RPMI7951 (cell line): ENCODE results near the gene C5orf46. TPM values are rescaled to one million over a fixed set of nuclear protein-coding genes. Genes with fewer than 3 reads are reported as not detected.
"Not testable (repeated sequence)": the region's sequence is repeated elsewhere in the genome, so short reads cannot be mapped to it uniquely, and the experiment has no call there.

Experiments used
- DNase-seq: peaks from one replicate; pipeline ENCODE4 v3.0.0-alpha.2; 2012; ENCODE audit warnings: low read depth
- total RNA-seq: library from RNA; depleted of rRNA; stranded (reverse); fragments of >200 nt; shearing (Covaris generic); gene quantifications from 2 replicates; pipeline ENCODE4 v1.2.3, GENCODE V29; 2014

The C5orf46 gene
- total RNA-seq, 1 experiment from 2014 or later, result 0.36 TPM

DNA sequence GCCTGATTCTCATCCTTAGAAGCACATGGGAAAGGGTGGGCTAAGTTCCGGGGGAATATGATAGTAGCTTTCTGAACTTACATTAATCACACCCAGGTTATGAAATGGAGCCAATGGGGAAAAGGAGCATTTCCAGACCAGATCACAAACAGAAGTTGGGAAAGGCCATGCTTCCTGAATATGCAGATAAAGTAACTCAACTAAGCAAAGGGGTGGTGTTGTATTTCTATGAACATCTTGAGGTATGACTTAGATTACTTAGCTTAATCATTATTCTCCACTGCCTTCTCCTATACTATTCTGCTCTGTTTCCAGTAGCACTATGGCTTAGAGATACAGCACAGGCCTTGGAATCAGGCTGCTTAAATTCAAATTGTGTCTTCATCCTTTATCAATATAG, 10.5 kb downstream of the C5orf46 start:
- no peak for DNase-seq

DNA sequence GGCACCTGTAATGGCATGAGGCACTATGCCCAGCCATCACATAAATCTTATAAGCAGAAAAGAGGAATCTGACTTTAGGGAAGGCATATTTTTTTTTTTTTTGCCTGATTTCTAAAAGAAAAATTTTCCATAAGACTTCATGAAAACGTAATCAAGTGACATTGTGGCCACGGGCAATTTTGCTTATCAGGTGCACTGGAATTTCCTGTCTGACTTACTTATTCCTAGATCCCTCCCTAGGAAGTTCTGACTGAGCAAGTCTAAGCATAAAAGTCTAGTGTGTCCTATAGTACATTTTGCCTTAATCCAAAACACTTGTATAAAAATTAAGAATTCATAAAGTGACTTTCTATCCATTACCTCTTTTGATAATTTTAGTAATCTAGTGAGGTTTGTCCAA, 12.5 kb downstream of the C5orf46 start:
- no peak for DNase-seq

DNA sequence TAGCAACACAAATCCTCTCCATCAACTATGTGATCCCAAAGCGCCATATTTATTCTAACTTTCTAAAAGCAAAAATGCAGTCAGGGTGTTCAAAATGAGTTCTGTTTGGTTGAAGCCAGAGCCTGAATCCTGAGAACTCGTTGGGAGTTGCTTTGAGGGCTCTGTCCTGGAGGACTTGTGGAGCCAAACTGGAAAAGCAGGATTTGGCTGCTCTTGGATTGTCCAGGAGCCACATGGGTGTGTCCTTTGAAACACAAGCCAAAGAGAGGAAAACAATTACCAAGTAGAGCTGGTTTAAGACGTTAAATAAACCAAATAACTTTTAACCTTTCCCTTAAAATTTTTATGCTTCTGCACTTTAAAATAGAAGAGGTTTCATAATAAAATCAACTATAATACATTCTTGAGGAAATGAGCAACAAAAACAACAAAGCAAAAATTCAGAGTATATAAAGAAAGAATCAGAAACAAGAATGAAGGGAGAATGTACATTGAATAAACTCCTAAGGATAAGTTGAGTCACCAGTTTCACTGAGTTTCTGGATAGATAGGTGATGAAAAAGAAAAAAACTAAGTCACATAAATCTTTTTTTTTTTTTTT, 13.5 kb downstream of the C5orf46 start:
- no peak for DNase-seq

DNA sequence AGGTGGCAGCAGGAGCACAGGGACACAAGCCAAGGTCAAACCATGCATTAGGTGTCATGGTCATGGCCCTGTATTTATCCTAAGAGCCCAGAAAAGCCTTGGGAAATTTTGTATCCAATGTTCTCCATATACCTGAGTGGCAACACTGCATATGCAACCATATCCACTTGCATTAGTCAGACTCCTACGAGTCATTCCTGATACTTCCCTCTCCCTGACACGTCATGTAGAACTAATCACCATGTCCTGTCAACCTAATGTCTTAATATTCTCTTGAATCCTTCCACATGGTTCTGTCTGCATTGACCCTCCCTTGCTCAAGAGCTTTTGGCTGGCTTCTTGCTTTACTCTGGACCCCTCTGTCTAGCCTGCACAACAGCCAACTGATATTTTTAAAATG, 18.4 kb downstream of the C5orf46 start:
- DNase-seq, result peak; percentile 16

DNA sequence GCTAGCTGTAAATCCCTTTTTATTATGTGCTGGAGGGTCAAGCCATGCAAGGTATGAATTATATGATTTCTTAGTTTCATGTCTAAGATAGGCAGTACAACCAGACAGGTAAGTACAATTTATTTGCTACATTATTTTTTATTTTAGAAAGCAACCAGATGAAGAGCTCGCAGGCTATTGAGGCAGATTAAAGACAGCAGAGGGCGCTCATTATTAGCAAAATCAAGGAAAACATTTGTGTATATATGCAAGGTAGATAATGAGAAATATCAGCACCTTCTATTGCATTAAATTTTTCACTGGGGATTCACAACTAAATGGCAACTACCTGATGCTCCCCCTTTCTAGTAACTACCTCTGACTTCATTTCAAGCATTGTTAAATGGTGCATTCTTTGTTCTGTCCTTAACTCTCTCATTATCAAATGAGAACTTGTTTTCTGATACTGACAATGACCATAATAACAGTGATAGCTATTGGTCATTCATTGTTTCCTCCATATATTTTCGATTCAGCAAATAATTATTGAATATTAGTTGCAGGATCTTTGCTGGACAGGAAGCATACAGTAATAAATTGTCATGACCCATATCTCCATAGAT, 19.2 kb downstream of the C5orf46 start:
- DNase-seq, result no peak

DNA sequence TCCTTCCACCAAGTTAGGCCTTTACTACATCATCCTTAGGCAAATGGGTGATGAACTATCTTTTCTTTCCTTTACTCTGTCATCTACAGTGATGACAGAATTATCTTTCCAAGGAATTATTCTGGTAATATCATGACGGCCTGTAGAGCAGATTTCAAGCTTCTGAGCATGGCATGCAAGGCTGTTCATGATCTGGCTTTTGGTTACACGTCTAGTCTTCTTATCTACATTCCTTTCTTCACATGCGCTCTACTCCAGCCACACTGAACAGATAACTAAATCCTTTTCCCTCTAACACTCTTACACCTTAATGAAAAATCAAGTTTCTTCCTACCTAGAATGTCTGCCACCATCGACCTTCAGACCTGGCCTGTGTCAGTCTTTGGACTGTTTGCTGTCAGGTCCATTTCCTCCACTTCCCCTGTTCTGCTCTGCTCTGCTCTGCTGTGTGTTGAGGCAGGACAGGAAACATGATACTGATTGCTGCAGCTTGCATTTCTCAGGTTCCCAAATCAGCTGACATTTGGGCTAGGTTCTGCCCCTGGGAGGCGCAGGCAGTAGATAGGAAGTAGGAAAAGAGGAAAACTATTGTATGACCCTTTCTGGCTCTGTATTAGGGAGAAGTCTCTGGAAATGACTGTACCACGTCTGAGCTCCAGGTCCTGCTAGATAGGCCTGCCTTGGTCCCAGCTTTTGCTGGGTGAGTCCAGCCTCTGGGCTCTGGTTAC, 23.6 kb downstream of the C5orf46 start:
- no peak for DNase-seq

DNA sequence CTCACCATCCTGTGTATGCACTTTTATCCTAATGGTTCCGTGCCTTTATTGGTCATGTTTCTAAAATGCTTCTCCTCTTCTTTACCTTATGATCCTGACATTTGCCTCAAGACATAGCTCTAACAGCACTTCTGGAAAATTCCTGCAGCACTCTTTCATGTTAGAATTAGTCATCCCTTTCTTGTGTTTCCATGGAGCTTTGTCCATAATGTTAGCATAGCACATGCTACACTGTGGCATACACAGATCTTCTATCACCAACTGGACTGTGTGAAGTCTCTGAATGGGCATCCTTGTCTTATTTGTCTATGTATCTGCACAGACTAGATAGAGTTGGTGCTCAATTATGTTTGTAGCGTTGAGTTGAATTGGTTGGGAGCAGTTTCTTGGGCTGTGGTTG, 25.9 kb downstream of the C5orf46 start:
- no peak for DNase-seq

DNA sequence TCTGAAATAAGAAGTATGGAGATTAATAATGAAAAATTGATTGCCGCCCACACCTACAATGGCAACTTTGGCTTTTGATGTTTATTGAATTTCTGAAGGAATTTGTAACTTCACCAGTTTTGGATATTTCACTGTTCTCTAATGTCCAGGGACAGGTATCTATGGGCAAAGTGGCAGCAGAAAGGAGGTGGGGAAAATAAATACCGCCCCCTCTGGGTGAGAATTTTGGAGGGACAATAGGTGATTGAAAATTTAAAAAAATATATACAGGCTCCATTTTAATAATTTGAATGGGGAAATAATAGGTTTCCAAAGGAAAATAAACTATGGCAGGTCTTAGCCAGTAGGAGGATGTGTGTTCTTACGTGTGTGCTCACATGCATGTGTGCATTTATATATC, 26.6 kb downstream of the C5orf46 start:
- no peak for DNase-seq

DNA sequence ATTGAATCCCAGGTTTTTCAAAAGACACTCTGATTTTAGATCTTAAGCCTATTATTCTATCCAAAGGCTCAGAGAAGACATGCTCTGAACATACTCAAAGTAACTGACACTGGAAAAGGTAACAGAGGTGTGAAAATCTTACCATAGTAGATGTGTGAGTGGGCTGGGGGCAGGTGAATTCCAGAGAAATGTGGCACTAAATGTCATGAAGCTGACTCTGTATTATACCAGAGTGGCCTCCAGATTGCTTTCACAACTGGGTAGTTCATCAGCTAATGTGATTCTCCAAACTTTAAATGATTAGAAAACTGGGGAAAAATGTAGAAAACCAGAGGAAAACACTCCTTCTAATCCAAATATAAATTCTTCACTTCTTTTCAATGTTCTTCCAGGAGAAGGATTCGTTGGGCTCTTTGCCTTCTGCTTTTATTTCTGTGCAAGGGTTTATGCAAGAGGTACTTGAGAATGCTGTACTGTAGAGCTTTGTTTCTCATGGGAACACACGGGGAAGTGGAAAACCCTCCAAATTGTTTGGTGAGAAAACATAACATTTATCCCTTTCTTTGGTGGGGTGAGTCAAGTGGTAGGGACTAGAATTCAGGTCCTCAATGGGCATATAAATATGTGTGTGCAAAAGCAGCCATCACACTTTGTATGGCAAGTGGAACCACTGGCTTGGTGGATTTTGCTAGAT, 28.1 kb downstream of the C5orf46 start, which contains the start of gene SCGB3A2:
Gene SCGB3A2, plus strand, starts transcription at position 646 of the 694 bp plus-strand sequence. CDS start 93 bp downstream, outside the sequence.
- DNase-seq, result no peak

DNA sequence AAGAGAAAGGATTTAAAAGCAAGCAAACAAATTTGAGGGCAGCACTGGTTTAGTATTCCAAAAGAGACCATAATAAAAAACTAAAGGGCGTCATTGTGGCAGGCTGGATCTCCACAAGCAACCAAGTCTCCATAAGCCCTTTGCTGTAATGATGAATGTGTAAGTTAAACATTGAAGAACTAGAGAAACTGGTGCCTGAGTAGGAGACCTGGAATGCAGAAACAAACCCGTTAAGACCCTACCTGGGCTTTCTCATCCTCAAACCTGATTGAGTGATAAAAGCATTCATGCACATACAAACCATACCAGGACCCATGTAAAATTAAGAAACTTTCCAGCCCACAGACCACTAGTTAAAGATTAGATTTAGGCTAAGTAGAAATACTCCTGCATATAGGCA, 29.7 kb downstream of the C5orf46 start:
- DNase-seq, result no peak

DNA sequence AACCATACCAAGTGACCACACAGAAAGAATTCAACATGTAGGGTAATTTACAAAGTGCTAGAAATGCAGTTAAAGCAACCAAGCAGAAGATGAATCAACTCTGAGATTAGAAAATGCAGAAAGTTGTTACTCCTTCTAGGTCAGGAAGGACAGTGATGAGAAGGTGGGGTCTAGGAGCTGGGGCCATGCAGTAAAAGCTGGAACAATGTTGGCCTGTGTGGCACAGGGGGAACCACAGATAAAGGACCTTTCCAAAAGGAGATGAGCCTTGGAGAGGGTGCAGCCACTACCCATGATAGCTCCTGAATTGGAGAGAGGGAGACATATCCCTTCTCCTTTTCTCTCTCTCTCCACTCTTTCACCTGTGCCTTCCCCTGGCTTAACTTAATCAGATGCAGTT, 30.2 kb downstream of the C5orf46 start:
- no peak for DNase-seq

DNA sequence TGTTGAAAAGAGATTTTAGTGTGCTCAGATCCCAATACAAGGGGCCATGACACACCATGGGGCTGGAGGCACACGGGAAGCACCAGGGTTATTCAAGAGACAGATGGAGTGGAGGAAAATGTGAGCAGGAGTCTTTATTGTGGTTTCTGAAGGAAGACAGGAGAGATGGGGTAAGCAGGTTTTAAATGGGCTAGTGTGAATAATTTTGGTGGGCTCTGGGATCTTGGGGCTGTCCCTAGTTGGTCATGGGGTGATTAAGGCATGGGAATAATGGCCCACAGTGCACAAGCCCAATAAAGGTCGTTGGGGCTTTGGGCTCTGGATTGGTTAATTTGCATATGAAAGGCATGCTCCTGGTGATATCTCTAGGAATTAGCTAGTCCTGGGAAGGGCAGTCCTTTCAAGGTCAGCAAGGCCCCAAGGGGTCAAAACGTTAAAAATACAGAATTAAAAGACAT, 31.4 kb downstream of the C5orf46 start:
- no peak for DNase-seq

DNA sequence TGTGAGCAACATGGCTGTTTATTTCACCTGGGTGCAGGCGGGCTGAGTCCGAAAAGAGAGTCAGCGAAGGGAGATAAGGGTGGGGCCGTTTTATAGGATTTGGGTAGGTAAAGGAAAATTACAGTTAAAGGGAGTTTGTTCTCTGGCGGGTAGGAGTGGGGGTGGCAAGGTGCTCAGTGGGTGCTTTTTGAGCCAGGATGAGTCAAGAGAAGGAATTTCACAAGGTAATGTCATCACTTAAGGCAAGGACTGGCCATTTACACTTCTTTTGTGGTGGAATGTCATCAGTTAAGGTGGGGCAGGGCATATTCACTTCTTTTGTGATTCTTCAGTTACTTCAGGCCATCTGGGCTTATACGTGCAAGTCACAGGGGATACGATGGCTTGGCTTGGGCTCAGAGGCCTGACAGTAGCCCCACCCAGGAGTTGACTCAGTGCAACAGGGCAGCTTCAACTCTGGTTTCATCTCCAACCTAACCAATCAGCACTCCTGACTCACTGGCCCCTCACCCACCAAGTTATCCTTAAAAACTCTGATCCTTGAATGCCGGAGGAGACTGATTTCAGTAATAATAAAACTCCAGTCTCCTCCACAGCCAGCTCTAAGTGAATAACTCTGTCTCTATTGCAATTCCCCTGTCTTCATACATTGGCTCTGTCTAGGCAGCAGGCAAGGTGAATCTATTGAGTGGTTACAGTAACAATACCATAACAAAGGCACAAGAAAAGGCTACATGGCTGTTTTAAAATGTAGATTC, 32.0 kb downstream of the C5orf46 start:
- DNase-seq, result not testable (repeated sequence)

DNA sequence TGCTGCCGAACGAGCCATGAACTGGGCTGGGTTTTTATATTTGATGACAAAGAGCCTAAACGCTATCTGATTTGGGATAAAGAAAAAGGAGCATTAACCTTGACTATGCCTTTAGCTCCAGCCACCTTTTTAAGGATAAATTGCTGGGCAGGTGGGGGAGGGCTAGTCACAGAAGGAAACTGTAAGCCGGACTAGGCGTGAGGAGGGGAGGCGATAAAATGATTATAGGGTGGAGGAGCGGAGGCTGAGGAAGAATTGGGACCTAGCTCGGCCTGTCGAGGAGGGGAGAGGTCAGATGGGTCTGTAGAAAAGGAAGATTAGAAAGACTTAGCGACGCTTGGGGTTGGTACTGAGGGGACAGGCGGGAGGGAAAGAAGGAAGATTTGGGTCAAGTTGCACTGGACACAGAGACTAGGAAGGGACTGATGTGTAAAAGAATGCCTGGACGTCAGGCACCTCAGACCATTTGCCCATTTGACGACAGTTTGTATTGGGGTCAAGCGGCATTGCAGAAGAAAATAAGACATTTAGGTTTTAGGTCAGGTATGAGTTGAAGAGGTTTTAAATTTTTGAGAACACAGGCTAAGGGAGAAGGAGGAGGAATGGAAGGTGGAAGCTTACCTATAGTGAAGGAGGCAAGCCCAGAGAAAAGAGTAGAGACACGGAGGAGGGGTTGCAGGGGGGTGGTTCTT, 33.4 kb downstream of the C5orf46 start:
- DNase-seq, result not testable (repeated sequence)

DNA sequence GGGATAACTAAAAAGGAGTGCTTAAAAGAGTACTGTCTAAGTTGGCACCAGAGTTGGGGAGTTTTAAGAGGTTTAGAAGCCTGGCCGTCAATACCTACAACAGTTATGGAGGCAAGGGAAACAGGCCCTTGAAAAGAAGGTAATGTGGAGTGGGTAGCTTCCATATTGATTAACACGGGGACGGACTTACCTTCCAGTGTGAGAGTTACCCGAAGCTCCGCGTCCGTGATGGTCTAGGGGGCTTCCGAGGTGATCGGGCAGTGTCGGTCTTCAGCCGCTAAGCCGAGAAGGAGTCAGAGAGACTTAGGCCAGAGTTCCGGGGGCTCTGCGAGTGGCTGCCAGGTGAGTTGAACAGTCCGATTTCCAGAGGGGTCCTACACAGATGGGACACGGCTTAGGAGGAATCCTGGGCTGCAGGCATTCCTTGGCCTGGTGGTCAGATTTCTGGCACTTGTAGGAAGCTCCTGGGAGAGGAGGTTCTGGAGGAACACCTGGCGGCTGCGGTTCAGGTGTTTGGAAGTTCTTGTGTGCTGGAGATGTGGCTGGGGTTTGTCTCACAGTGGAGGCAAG, 34.3 kb downstream of the C5orf46 start:
- DNase-seq, result not testable (repeated sequence)

DNA sequence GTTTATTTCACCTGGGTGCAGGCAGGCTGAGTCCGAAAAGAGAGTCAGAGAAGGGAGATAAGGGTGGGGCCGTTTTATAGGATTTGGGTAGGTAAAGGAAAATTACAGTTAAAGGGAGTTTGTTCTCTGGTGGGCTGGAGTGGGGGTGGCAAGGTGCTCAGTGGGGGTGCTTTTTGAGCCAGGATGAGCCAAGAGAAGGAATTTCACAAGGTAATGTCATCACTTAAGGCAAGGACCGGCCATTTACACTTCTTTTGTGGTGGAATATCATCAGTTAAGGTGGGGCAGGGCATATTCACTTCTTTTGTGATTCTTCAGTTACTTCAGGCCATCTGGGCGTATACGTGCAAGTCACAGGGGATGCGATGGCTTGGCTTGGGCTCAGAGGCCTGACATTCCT, 36.4 kb downstream of the C5orf46 start:
- DNase-seq, result not testable (repeated sequence)

DNA sequence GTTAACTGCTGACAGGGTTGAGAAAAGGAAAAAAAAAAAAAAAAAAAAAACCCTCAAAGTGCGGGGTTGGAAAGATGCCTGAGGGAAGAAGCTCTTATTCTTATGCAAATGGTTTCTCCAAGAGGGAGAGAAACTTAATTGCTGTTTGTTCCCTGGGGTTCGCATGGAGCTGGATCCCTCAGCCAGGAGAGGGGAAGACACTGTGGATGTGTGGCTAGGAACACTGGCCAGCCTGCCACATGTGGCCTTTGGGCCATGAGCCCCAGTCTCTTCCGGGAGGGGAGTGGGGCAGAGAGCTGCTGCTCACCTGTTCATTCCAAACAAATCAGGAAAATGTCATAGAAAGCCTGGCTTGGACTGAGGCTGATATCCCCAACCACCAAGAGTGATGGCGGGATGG, 37.2 kb downstream of the C5orf46 start:
- no peak for DNase-seq

DNA sequence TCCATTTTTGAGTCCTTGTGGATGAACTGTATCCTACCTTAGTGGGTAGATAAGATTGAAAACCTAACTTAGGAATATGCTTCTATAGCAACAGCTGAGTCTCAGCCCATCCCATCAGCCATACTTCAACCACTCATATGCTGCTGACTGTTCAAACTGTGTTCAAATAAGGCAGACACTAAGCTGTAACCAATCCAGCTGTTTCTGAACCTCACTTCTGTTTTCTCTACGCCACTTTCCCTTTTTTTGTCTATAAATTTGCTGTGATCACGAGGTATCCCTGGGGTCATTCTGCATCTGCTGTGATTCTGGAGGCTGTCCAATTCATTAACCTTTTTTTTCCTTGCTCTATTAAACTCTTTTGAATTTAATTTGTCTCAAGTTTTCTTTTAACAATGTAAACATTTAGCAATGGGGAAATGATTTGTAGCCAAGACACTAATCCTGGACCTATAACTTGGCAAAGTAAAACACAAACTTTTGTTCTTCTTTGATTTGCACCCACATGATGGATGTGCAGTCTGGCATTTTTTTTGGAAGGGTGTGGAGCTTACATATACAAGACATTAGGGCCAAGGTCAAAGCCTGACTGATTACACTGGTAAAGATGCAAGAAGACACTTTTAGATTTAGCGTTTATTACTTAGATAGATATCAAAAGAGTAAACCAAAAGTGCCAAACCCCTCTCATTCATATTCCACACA, 42.7 kb downstream of the C5orf46 start:
- DNase-seq, result no peak

DNA sequence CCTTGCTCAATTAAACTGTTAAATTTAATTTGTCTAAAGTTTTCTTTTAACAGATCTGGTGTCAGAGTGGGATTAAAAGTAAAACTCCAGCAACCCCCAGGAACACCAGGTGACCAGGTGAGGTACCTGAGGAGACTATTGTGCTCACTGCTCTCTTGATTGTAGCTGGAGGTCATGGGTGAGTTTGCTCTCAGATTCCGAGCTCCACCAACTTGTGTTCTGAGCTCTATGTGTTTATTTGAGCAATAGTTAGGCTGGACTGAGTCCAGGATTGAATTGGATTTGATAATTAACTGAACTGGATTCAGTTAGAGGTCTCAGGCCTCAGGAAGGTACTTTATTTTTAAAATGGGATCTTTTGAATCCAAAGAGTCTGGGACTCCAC, 45.7 kb downstream of the C5orf46 start:
- DNase-seq, result no peak
